Astrocyte (in vitro differentiated cells and primary cell): ENCODE measurements around the gene GREB1.

Experiments used
- CTCF ChIP-seq: IDR thresholded peaks from 2 replicates; pipeline ENCODE4 v1.5.1; 2011; ENCODE audit warnings: low read depth, mild to moderate bottlenecking, inconsistent platforms, low read length, moderate library complexity; ENCODE audit not compliant: insufficient read depth
- EZH2 ChIP-seq: IDR thresholded peaks from 2 replicates; pipeline ENCODE4 v1.6.1; 2012; ENCODE audit warnings: mild to moderate bottlenecking, low read length, inconsistent platforms; ENCODE audit not compliant: insufficient read depth

DNA sequence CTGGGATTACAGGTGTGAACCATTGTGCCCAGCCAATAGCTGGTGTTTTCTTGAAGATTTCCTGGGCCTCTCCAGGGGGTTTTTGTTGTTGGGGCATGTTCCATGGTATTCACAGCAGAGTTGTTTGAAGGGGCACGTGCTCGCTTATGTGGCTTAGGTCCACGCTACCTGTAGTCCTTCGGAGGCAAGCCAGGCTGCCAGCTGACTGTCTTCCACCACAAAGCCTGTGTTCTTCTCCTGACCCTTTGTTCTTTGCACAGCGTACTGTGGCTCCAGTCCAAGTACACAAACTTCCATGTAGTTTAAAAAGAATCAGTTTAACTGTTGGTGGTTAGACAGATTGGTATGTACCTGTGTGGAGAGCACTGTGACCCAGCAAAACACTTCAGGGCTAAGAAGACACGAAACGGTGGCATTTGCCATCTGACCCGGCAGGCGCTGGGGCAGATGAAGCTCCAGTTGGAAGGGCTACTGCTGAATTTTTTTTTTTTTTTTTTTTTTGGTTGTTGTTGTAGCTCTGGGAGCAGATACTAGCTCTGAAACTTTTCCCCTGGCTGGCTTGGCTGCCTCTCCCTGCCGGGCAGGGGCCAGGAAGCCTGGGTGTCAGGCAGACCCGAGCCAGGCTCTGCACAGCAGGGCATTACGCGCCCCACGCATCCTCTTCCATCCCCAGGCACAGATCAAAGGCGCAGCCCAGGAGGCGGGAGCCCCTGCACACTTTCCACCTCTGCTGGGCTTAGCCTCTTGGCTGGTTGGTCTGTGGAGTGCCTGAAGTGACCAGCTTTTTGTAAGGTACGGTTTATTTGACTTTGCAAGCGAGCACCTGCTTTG, 5.7 kb downstream of the GREB1 start:
- TF ChIP-seq CTCF (no peak), EZH2 (no peak)
